Measurements from ENCODE around the gene PTPRD.
"Not testable (repeated sequence)": the region's sequence is repeated elsewhere in the genome, so short reads cannot be mapped to it uniquely, and the experiment has no call there.

GRCh38 chr9:9441874-9442273 is 1170.9 kb downstream of the PTPRD start:
- TF ChIP-seq MAX (CRISPR knock-in tag; IDR thresholded peaks at IDR 0.05); GABPB1 (CRISPR knock-in tag; IDR thresholded peaks at IDR 0.05); ZNF263 (CRISPR knock-in tag; IDR thresholded peaks at IDR 0.05; ENCODE audit: low read depth); ZNF671 (CRISPR knock-in tag; IDR thresholded peaks at IDR 0.05); CTCF (IDR thresholded peaks at IDR 0.05); NR1H2 (CRISPR knock-in tag; IDR thresholded peaks at IDR 0.05); TCF7 (CRISPR knock-in tag; IDR thresholded peaks at IDR 0.05; ENCODE audit: low read depth); ATF2 (CRISPR knock-in tag; IDR thresholded peaks at IDR 0.05; ENCODE audit: borderline replicate concordance, low read depth); ATF3 (CRISPR knock-in tag; conservative IDR thresholded peaks at IDR 0.05); ETV6 (CRISPR knock-in tag; IDR thresholded peaks at IDR 0.05); ZSCAN18 (CRISPR knock-in tag; IDR thresholded peaks at IDR 0.05); MYBL2 (CRISPR knock-in tag; IDR thresholded peaks at IDR 0.05): not testable (repeated sequence)
